Spleen (tissue), 7 donors: Measurements from ENCODE around the gene ZNF2.

Experiments used
- CTCF ChIP-seq, 11 experiments: fragments of 200-600 bp in 7 of 11; fragments of 450-650 bp in 4 of 11; sonication (generic) in 4 of 11; IDR thresholded peaks in 8 of 11; conservative IDR thresholded peaks in 3 of 11; 1 replicate in 7 of 11; 2 replicates in 4 of 11; pipeline versions ENCODE4 v1.4.0 to v1.8.0; 2016 to 2021; ENCODE audit warnings: antibody characterized with exemption in 11 of 11, inconsistent platforms in 4 of 11, mild to moderate bottlenecking in 1 of 11
- POLR2A ChIP-seq, 3 donors: fragments of 450-650 bp; IDR thresholded peaks; one replicate each; pipeline ENCODE4 v1.5.1; 2017; ENCODE audit warnings: antibody characterized with exemption in 3 of 3, mild to moderate bottlenecking in 1 of 3
- POLR2AphosphoS5 ChIP-seq, 3 donors: sonication (generic); formaldehyde crosslinking; IDR thresholded peaks; one replicate each; pipeline ENCODE4 v1.5.1; 2017; ENCODE audit warnings: antibody characterized with exemption in 3 of 3
- donor health status: DM: no; HTN: no; CAD: no; lungs with moderate emphysema.
- donor health status: DM: no; HTN: no; CAD: no.
- donor health status: DM: no; HTN: no; CAD: no.

- TF ChIP-seq POLR2A (IDR thresholded peaks at IDR 0.05) = no peak
- TF ChIP-seq CTCF (IDR thresholded peaks at IDR 0.05 in 8 of 11, conservative IDR thresholded peaks at IDR 0.05 in 3 of 11) = no peak
- no peak for TF ChIP-seq POLR2AphosphoS5 (IDR thresholded peaks at IDR 0.05)
Observed at GRCh38 chr2:95225658-95226057, 60.0 kb downstream of the ZNF2 start.
